GM18517 (cell line): ENCODE measurements around the gene CDPF1.
"Not testable (repeated sequence)": the region's sequence is repeated elsewhere in the genome, so short reads cannot be mapped to it uniquely, and the experiment has no call there.

Experiments
- ATAC-seq: cut with Tn5 transposase; IDR thresholded peaks from one replicate; pipeline ENCODE4 v1.9.1; 2021; ENCODE audit warnings: mild to moderate bottlenecking, moderate library complexity; ENCODE audit not compliant: unreplicated experiment

CDPF1 gene

GRCh38 chr22:46281866-46282678 is 32.0 kb upstream of the CDPF1 start:
- ATAC-seq: no peak

DNA sequence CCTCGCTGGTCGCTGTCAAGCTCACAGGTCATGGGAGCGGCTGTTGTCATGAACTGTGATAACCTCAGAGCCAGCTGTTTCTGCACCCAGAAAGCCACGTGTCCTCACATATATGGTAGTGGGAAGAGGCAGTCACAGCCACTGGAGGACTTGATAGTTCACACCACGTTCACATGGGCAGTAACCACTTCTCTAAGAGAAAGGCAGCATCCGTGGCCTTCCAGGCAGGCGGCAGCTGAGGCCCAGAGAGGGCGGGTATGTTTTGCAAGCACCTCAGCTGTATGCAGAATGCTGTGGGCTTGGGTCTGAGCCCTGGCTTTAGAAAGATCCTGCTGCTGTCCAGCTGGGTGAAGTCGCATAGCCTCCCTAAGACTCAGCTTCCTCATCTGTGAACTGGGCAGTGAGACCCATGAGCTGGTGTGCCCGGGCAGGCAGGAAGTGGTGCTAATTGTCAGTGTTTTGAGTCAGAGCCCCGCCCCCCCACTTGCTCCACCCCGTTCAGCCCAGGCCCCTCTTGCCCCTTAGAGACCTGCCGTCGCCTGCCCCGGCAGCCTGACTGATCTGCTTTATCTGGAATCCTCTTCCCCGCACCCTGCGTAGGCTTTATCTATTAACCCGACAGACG is 31.0 kb upstream of the CDPF1 start:
- no peak for ATAC-seq

DNA sequence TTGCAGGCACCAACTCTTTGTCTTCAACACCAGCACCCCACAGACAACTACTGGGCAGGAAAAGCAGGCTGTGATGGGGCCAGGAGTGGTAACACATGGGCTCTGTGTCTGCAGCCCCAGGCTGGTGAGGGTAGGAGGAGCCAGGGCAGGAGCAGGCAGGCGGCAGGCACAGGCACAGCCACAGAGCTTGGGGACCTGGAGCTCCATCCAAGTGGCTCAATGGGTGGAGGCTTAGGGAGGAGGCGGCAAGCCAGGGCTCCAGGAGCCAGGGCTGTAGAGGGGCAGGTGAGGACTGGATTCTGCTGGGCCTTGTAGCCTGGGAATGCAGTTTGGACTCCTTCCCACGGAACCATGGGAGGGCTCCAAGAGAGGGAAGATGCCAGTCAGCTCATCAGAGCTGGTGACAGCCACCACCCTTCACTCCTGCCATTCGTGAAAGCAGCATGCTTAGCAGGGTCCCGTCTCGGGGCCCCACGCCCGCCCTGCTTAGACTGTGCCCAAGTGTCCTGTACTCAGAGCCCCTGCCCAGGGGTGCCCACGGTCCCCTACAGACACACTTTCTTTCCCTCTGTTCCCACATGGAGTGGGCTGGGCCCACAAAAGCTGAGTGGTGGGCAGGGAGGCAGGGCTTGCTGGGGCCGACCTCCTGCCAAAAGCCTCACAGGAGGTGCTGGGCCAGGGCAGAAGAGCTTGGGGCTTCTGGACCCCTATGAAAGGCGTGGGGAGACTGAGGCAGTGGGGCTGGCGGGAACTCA is 30.1 kb upstream of the CDPF1 start:
- no peak for ATAC-seq

DNA sequence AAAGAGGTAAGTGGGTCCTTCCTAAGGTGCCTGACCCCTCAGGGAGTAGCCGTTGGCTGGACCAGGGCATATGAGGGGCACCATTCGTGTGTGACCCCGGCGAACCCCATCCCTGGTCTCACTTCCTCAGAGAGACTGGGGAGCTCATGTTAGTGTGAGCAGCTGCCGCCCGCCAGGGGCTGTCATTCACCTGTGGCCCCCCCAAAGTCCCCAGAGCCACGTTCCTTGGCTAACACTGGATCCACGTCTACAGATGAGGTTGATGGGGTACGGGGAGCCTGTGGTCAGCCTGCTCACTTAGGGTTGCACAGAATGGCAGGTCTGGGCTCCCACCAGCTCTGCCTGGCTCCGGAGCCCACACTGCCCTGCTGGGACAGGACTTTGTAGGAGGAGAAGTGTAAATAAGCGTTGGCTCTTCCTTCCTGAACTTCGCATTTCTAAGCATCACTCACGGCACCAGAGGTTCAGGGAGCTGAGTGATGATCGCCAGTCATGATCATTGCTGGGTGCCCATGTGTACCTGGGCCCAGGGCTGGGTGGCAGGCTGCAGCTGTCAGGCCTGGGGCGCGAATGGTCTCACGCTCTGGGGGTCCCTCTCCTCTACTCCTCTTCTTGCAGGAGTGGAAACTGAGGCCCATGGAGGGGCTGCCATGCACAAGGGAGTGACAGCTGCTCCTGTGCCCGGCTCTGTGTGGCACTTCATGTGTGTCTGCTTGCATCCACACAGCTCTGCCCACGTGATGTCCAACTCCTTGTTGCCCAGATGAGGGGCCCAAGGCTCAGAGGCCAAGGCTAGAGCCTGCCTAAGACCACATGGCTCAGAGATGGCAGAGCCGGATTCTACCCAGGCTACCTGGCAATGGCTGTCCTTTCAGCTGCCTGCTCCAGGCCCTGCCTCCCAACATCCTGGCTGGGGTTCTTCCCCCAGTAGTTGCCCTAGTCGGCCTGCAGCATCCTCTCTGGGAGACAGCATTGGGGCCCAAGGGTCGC is 28.9 kb upstream of the CDPF1 start:
- ATAC-seq: no peak

- ATAC-seq: no peak
These were observed 26.5 kb upstream of the CDPF1 start for GRCh38 chr22:46276563-46276962.

DNA sequence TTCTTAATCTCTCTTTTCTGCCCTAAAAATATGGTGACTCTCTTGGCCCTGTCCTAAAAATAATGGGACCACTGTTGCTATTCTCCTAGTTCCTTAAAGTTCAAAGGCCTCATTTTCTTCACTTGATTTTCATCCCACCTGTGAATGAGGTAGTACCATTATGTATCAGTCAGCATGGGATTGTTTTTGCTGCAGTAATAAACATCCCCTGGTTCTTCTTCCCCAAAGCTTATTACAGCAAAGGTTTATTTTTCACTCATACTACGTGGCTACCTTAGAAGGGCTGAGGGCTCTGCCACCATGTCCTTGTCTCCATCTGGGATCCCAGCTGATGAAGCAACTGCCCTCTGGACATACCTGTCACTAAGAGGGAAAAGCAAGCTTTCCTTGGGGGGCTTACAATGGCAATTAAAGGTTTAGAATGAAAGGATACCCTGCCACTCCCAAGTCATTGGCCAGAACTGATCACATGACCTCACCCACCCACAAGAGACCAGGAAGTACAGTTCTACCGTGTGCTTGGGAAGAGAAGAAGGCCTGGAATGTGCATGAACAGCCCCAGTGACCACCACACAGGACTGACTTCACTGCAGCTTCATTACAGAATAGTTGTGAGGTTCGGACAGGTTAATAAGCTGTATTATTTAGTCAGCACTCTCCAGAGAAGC is 25.5 kb upstream of the CDPF1 start:
- ATAC-seq: no peak

GRCh38 chr22:46274381-46274780 is 24.3 kb upstream of the CDPF1 start:
- ATAC-seq: no peak

- ATAC-seq: no peak
These were observed 23.5 kb upstream of the CDPF1 start for GRCh38 chr22:46273432-46274148.

- ATAC-seq: no peak
These were observed 22.8 kb upstream of the CDPF1 start for GRCh38 chr22:46272762-46273431.

- no peak for ATAC-seq
These were observed 22.1 kb upstream of the CDPF1 start for GRCh38 chr22:46272196-46272595.

GRCh38 chr22:46269564-46269963 is 19.5 kb upstream of the CDPF1 start:
- no peak for ATAC-seq

GRCh38 chr22:46267431-46268279 is 17.6 kb upstream of the CDPF1 start, which contains the start of gene TTC38:
Gene TTC38 (plus strand): TSS chr22:46268008. CDS start chr22:46268040, 32 bp downstream.
- ATAC-seq: no peak

DNA sequence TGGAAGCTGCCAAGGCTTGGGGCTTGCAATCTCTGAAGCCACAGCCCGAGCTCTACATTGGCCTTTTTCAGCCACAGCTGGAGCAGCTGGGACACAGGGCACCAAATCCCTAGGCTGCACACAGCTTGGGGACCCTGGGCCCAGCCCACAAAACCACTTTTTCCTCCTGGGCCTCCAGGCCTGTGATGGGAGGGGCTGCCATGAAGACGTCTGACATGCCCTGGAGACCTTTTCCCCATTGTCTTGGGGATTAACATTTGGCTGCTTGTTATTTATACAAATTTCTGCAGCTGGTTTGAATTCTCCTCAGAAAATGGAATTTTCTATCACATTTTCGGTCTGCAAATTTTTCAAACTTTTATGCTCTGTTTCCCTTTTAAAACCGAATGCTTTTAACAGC is 15.5 kb upstream of the CDPF1 start:
- not testable (repeated sequence) for ATAC-seq

- ATAC-seq: not testable (repeated sequence)
These were observed 14.4 kb upstream of the CDPF1 start for GRCh38 chr22:46264520-46264919.

DNA sequence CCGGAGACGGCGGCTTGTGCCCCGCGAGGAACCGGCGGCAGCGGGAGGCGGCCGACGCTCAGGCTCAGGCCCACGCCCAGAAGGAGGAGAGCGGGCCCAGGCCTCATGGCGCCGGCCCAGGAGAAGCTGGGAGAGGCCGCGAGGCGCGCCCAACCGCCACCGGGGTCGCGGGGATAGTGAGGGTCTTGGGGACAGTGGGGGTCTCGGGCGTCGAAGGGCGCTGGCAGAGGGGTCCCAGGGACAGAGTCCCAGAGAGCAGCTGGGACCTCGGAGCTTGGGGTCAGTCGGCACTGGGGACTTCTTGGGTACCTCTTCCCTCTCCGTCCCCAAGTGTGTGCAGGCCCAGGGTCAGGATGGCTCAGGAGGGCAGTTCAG is 13.1 kb upstream of the CDPF1 start, which contains the start of gene PKDREJ:
PKDREJ (minus strand) TSS at position 128 of the 375 bp plus-strand sequence; CDS start at position 107, 21 bp downstream.
- ATAC-seq: no peak

GRCh38 chr22:46262449-46263215 is 12.5 kb upstream of the CDPF1 start:
- ATAC-seq: no peak

DNA sequence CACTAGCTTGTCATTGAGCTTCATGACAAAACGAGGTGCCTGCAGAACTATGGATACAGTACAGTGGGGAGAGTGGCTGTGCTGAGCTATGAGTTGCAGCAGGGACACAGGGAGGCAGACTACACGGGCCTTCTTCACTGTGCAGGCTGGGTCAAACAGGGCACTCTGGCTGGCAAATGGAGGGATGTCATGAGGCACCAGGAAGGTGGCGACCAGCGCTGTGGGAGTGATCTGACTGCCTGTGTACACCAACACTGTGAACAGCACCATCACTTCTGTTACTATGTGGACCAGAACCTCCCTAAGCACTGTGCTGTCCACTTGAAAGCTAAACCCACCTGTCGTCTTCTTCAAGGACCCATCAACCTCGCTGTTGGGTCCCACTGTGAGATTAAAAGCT is 9.9 kb upstream of the CDPF1 start:
- ATAC-seq: no peak
